ENCODE measurements around the gene TBC1D9.

TBC1D9 gene

DNA sequence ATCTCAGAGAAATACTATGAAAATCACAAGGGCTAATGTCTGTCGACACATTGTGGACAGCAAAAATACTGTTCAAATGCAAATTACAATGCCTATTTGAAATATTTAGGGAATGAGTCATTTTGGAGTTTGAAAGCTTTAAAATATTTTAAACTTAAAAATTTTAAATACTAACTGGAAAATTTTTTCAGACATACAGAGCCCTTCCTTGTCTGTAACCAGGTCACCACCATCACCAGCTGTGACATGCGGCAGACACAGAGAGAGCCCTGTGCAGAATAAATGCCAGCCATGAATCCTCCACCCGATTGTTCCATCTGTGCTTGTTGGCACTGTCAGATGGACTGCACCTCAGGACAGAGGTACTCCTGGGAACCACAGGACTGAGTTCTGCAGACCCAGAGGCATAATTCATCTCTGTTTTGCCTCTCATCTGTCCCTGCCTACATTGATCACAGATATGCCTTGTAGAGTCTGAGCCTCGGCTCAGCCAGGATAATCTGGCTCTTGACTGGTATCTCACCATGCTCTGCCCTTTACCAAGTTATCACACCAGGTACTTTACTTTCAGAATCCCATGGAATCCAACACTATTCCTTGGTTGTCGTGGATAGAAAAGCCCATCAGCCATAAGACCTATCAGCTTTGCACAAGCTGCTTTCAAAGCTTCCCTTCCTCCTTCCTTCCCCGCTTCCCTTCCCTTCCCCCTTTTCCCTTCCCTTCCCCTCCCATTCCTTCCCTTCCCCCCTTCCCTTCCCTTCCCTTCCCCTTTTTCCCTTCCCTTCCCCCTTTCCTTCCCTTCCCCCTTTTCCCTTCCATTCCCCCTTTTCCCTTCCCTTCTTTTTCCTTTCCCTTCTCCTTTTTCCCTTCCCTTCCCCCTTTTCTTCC is 67.2 kb downstream of the TBC1D9 start:
- no peak for DNase-seq

DNA sequence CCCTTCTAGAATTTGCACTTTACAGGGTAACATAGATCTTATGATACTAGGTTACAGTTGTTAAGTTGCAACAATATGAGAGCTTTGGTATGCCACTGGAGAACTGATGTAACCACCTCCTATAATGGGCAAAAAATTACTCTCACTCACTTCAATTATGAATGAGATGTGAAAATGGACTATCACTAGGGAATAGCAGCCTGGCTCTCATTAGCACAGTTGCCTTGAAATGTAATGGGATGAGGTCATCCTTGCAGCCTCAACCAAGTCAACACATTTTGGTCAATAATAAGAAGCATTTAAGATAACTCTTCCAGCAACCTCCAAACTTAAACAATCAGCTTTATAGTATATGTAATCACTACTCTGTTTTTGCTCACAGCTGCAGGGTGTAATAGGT is 69.4 kb downstream of the TBC1D9 start:
- DNase-seq = no peak

DNA sequence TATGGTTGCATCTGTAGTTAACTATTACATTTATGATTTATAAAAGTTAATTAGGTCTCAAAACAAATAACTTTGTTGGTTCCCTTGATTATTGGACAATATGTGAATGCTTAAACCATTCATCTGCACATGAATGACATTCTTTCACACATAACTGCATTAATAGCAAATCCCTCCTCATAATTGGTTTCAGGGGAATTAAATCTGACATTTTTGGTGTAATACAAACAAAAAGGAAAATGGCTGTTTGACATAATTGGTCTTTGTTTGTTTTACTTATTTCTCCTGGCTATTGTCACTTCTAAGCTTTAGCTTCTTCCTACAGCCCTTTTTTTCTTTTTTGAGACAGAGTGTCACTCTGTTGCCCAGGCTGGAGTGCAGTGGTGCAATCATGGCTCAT is 71.9 kb downstream of the TBC1D9 start:
- no peak for DNase-seq

DNA sequence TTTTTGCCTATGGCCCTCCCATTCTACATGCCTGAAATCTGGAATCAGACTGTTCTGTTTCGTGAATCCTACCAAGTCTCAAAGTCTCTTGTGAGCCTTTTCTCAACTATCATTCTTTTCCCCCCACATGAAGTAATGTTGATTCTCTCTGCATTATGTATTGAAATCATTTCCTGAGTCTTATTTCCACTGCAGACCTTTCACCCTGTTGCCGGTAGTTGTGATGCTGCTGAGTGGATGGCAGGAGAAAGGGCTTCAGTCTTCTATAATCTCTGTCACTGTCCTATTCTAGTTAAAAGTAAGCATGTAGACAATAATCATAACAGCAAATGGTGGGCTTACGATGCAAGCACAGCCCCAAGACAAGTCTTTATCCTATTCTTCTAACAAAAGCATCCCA is 75.0 kb downstream of the TBC1D9 start:
- no peak for DNase-seq

DNA sequence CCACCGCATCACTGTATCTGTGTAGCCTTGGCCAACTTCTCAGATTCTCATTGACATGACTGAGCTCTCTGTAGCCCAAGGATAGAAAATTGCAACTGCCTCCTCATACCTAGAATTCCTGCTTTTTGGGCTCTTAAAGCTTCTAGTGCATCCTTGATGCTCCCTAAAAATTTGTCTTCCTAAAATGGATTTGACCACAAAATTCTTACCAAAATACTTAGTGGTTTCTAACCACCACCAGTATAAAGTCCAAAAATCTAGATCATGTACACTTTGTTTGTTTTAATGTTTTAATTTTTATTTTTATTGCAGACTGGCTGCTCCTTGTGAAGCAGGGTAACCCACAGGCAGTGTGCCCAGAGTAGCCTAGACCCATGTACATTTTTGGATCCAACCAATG is 75.5 kb downstream of the TBC1D9 start:
- DNase-seq = no peak

DNA sequence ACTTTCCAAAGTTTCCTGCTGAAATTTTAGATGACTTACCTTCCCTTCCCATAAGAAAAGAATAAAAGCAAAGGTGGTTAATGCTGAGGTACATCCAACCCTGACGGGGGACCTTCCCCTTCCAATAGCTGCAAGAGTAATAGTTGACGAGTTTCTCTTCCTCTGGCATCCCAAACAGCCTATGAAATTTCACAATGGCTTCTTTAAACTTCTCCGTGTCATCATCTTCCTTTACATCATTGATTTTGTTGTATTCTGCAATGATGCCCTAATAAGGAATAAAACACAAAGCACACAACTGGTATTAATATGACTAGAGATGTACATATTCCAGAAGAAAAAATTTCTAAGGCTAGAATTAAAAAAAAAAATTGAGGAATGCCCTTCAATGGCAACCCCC is 76.6 kb downstream of the TBC1D9 start:
- DNase-seq = no peak

DNA sequence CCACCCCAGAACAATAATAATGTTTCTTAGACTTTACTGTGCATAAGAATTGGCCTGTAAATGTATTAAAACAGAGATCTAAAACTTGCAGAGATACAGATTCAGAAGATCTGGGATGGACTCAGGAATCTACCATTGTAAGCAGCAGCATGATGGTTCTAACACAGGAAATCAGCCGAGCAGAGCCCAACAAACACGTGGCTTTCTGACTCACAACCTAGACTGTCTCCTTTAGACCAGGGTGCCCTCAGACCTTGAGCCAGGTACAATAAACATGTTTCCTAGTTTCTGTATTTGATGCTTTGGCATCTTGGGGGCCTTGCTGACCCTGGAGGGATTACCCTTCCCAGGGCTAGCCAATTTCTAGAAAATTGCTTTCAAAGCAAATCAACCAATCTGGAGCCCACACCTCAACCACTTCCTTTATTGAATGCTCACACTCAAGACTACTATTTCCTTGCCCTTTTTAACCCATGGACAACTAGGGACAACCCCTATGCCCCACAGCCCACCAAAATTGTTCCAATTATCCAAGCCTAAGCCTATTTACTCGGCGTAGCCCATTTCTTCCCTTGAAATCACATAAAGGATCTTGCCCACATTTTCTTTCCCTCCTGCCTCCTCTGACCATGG is 80.5 kb downstream of the TBC1D9 start:
- DNase-seq = no peak

DNA sequence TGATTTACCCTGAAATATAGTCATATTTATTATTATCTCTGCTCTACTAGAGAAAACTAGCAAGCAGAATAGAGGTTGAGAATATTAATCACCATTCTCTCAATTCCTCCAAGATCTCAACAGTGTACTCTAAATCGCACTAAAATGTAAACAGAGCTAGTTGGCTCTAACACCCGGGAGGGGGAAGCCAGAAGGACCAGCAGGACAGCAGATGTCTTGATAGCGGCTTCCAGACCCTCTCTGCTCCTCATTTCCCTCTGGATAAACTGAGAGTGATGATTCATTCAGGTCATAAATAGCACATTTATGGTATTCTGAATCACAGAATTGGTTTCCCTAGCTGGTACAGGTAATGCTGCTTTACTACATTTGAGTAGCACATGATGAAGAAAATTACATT is 82.5 kb downstream of the TBC1D9 start:
- no peak for DNase-seq

DNA sequence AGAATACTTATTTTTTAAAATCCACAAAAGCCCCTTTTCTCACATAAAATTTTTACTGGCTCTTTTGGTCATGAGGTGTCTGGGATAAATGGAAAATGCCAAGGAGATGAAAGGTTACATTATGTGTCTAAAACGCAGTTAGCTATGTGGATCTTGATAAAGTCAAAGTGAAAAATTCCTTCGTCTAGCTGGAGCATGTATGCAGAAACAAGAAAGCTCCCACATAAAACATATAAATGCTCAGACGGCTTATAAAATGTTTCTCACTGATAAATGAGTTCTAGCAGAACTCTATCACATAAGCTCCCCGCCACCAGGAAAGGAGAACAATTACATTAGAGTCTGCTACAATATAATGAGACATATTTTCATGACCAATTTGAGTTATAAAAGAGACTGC is 83.8 kb downstream of the TBC1D9 start:
- DNase-seq = no peak

DNA sequence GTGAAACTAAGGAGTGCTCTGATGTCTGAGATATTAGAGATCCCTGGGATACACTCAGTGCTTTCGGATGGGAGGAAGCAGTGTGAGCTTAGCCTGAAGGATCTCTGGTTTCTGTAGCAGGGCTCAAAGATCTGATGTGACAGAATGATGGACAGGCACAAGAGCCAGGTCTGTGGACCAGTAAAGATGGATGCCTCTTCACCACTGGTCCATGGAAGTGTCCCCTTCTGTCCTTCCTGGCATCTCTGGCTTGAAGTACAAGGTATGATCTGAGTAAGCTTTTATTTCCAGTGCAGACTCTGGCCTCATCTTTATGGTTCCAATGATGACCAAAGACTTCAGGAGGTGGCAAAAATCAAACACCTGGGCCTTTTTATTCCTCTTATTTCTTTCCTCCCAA is 88.1 kb downstream of the TBC1D9 start:
- no peak for DNase-seq

DNA sequence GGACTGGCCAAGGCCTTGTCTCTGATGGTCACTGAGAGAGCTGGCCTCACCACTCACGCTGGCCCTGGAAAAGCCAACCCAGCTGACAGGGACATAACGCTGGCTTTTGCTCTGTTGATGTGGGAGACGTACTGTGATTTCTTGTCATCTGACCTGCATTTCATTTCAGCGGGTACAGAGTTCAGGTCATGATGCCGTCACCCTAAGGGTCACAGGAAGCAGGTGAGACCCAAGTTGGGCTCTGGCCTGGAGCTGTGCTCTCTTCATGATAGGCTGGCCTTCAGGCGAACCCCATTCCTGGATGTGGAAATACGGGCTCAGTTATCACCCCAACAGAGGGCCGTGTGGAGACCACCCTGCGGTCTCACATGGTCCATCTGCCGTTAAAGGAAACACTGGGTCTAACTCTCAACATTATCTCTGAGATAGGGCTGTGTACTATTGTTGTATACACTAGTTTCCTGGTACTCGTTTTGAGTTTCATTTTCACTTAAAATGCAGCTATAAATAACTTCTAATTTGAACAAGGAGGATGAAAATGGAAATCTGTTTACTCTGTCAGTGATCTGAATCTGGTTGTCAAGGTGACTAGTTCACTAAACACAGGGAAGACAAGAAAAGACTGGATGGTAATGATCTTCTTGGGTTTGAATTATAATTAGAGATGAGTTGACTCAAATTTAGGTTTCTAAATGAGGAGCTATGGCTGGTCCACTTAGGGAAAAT is 89.1 kb downstream of the TBC1D9 start:
- no peak for DNase-seq

DNA sequence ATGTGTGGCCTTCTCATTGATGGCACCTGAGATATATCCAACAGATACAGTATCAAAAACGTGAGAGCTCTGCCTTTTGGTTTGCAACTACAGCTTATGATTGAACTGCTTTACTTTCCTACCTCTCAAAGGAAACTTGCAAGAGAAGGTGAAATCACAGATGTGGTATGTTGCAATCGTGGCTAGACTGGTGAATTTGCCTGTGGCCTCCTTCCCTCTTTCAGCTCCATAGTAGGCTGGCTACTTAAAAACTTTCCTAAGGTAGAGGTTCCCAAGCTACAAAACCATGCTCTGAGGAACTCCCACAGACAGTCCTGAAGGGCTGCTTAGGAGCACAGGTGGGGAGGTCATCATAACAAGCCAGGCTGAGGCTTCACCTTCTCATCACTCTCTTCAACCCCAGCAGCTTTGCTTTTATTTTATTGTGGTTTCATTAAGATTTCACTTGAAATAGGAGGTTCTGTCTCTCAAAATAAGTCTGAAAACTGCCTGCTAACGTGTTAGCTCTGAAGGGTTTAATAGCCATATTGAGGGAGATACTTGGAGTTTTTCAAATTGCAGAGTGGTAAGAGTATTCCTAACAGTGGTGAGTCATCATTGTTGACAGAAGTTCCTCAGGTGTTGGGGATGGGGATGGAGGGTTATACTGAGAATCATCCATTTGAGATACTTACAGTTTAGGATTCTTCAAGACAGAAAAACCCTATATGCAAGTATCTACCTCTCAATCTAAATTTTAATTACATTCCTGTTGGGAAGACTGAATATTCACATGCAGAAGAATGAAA is 93.9 kb downstream of the TBC1D9 start:
- no peak for DNase-seq

DNA sequence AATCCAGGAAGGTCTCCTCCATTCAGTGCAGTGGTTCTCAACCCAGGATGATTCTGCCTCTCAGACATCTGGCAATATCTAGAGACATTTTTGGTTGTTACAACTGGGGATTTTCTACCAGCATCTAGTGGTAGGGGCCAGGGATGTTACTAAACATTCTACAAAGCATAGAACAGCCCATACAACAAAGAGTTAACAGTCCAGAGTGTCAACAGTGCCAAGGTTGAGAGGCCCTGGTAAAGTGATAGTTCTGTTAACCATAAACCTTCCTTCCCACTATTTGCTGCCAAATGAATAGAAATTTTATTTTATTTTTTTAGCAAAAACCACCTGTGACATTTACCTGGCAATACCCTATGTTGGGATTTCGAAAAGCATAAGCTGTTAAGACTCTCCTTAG is 94.6 kb downstream of the TBC1D9 start:
- DNase-seq = no peak

DNA sequence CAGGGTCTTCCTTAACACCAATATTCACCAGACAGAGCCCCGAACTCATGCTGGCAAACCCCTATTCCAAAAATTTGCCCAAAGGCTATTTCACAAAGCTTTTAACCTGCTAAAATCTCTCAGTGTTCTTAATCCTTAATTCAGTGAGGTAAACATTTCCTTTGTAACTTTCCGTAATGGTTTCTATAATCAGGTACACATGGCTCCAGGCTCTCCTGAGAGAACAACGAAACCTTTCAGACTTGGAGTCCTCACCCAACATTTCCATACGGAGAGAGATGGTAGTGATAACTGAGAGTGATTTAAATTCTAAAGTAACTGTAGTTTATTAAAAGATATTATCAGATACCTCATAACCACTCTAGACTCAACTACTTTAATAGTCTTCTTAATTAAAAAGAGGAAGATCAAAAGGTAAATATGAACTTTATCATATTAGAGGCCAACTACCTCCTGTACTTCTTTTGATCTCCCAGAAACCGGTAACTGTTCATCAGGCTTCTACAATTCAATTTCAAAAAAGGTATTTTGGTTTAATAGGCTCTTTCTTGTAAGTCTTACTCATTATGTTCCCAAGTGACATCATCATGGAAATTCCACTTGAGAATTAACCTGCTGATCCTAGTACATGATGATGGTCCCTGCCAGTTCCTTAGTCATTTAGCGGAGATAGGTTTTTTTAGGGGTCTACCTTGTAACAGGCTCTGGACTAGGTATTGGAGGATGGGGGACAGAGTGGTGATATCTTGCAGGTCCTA is 96.1 kb downstream of the TBC1D9 start:
- no peak for DNase-seq

DNA sequence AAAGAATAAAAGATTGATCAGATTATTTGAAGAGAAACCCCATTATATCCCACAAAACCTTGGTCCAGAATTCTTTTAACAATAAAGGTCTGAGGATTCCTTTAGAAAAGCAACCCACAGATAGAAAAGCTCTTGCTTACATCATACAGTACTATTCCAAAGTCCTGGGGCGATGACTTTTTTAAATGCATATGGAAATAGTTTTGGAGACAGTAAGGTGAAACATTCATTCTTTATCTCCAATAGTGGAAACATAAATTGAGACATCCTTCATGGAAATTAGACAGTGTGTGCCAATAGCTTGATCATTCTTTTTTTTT is 101.7 kb downstream of the TBC1D9 start:
- no peak for DNase-seq

DNA sequence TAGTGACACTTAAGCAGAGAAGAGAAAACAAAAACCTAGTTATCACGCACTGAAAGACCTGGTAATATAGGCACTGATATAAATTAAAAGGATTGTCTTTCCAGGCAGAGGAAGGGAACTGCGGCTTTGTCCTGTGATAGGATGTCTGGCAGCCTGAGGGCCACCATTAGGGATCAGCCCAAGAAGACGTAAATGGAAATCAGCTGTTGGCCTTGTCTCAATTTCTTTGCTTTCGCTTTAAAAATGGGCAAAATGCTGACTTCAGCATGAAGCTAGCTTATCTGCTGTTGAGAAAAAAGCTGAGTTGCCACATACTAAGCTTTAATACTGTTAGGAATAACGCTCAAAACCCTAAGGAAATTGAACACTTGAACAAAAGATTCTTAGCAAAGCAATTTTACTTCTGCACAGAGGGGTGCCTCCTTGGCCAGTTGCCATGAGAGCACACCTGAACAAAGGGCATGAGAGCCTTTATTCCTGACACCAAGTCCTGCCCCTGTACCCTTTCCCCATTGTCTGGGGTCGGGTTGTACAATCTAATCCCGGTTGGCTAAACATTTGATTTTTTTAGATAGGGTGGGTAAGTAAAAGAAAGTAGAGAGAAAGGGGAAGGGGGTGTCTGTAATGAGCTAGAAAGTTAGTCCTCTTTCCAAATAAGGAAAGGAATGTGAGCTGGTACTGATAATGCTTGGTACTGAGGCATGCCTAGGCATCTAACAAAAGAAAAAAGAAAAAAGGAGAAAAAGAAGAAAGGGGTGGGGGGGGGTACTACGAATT is 102.3 kb downstream of the TBC1D9 start:
- no peak for DNase-seq

DNA sequence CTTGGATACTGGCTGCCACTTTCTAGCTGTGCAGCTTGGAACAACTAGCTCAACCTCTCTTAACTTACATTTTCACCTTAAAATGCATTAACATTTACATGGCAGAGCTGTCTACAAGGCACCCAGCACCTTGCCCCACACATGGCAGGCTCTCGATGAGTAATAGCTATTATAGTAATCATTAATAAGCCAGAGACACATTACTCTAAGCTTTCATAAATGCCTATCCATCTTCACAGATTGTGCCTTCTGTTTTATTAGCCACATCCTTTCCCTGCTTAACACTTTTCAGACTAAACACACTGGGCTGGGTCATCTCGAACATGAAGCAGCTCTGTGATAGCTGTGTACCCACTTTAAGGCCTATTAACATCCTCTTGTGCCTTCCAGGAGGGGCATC is 103.6 kb downstream of the TBC1D9 start:
- DNase-seq = no peak

DNA sequence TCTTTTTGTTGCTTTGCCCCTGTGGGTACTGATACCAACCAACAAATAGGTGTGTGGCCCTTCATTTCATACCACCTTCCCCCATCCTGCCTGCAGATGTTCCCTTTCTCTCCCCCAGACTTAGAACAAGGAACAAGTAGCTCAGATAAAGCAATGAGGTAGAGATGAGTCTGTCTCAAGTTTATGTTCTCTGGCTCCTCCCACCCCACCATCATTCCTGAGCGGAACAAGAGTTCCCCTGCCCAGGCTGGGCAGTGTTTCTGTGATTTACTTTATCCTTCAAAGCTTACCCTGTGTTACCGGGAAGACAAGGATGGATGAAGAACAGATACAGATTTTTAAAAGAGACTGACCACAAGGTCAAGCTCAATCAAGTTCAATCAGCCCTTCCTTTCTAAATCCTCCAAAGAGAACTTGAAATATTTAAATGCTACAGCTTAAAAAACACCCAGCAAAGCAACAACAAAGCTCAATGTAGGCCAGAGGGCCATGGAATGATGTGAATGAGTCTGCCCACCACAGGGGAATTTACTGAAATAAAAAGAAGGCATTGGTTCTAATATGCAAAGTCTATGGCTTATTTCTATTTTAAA is 107.4 kb downstream of the TBC1D9 start:
- DNase-seq = no peak

DNA sequence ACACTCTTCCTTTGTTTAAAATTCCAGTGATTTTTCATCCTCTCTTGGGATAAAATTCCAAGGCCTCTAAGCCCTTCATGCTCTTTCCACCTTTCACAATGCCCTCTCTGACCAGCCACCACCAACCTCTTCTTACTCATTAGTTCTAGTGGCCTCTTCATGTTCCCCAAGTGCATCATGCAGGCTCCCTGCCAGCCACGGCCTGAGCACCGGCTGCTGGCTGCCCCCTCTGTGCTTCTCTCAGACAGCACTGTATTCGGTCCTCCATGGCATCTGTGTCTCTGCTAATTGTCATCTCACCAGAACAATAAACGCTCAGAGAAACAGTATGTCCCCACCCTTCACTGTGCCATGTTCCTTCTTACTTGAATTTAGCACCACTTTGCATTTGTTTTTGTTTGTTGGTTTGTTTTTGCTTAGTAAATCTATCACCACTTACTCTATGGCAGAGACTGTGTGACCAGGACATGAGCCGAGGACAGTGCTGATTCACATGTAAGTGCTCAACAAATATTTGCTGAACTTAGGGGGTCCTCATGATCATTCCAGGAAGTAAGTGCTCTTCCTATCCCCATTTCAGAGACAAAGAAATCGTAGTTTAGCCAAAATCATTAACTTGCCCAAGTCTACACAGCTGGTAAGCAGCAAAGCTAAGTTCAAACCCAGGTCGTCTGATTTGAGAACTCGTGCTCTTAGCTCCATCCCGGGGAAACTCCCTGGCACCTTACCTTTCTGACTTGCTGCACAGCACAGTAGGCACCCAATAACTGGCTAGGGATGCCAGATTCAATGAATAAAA is 110.4 kb downstream of the TBC1D9 start:
- no peak for DNase-seq

DNA sequence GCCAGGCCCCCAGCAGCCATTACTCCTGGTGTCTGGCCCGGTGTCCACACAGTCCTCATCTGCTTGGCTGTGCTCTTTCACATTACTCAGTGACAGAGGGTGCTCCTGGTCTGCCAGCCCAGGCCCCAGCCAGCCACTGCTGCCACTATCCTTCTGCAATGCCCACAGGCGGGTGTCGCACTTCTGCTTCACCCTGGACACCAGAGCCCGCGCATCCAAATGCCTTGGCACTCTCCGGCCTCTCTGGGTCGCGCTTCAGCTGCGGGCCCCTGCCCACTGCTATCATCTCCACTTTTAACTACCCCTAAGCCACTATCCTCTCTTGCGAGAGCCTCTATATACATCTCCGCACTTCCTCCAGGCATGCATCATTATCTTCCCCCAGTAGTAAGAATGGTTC is 111.0 kb downstream of the TBC1D9 start:
- no peak for DNase-seq

Data from effector CD4-positive, alpha-beta T cell (primary cell).